NCI-H146 treated with DMSO at 0.1 percent for 48 hours (cell line): ENCODE data around the gene ZIC4.

Experiments
- DNase-seq: peaks from one replicate; lab custom pipeline; 2025; ENCODE audit not compliant: unreplicated experiment; lab: John Stamatoyannopoulos, UW

ZIC4 gene

DNA sequence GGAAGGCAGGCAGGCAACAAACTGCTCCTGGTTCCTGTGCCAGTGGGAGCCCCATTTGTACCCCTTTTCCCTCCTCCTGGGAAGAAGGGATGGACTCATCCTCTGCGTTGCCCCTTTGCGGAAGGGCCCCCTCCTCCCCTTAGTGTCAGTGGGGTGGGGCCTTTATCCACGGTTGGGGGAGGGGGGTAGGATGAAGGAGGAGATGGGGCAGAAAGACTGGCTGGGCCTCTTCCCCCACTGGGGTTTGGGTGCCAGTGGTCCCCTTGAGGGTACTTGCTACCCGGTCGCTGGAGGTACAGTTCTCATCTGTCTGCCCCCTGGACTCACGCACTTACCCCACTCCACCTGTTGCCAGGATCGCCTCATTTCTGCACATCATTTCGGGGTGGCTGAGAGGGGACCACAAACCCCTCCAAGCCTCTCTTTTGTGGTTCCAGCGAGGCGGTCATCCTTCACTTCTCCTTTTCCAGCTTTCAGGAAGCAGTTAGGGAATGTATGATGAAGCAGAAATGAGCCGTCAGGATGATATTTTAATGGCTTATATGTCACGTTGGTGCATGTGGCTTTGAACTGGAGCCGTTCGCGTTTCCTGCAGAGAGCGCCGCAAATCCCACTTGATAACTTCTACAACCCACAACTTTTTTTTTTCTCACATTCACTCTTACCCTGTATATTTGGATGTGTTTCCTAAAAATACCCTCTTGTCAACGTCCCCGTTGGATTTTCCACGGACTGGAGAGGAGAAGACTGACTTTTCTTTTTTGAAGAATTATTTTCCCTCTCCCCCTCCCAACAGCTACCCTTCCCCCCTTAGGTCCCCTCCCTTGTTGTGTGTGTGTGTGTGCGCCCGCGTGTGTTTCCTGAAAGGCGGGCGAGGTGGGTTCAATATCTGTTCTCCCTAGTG, at the start of gene ZIC4:
TSS of gene ZIC4 (minus strand) at position 516 of the 904 bp plus-strand sequence. CDS start 3,746 bp downstream, outside the sequence.
- no peak for DNase-seq

DNA sequence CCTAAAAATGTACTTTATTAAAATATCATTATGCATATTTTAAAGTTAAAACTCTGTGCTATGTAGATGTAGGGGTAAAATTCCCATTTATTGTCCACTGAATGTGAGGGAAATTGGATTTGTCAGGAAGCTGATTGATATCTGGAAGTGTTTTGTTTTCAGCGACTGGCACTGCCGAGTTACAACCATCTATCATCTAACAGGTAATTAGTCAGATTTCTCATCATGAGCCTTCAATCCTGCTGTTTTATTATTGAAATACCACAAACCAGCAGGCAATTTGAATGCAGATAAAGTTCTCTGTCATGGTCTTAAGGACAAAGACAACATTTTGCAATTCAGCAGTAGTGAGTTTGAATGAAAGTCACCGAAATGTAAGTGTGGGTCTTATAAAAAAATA, 43.3 kb upstream of the ZIC4 start:
- no peak for DNase-seq

DNA sequence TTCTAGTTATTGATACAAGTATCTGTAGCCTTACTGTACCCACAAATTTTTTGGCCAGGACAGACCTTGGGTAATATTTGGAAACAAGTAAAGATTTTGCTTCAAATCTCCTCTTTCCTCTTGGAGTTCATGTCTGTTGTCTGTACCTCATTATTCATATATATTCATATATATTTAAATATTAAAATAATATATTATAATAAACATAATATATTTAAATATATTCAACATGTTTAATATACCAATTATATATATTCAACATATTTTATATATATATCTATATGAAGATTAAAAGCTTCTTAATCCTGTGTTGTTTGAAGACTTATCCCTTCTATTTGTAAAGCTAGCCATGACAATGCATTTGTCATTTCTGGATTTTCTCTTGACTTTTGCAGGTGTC, 40.9 kb upstream of the ZIC4 start:
- no peak for DNase-seq

DNA sequence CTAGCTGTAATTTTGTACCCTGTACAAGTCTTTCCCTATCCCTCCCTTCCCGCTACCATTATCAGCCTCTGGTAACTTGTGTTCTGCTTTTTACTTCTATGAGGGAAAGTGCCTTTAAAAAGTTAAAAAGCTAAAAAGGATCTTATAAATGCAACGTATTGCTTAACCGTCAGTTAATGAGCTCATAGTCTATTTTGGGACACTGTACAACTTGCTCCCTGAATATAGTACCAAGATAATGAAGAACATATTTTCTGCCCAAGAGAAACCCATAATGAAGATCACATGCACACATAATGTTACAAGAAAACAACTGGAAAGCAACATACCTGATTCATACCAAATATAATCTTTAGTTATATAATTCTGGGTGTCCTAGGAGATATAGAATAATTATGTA, 25.4 kb upstream of the ZIC4 start:
- DNase-seq, result no peak

DNA sequence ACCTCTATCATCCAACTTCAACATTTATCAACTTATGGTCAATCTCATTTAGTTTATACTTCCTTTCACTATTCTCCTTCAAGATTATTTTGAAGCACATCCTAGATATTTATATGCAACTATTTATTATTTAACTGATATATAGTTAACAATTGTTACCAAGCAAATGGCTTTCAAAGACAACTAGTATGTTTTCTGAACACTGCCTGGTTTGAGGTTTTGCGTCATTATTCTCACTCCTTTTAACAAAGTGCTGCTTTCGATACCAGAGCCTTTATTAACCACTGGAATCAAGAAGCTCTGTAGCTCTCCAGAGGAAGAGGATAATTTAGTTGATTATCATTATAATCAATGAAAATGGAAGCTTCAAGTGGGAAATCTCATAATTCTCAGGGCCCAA, 22.4 kb upstream of the ZIC4 start:
- DNase-seq, result no peak

DNA sequence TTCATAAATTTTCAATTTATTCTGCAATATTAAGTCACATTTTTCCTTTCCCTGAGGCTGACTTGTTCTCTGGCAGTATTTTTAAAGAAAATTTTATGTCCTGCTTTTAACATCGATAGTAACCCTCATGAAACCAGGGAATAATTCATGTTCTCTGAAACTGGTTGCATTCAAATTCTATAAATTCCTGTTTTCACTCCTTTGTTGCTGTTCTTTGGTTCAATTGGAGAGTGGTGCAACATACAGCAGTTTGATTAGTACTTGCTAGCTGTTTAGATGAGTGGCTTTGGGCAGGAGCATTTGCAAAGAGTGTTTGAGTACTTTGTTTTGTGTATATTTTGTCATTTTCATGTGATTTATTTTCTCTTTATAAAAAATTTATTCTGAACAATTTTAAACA, 22.0 kb upstream of the ZIC4 start:
- DNase-seq, result no peak

DNA sequence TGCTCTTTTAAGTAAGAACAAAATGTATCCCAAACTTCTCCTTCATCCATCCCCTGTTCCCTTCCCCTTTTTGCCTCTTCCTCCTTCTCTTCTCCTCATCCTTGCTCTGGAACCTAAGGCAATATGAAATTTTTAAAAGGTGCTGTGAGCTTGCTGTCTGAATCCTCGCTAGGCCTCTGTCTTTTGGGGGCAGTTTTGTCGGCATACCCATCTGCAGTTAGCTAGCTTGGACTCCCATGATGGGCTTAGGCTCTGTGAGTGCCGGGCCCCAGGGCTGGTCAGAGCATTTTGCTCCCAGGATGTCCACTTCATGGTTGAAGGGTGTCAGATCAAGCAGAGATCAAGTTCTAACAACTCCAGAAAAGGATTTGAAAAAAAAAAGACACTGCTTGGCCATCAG, 21.4 kb upstream of the ZIC4 start:
- DNase-seq, result no peak

DNA sequence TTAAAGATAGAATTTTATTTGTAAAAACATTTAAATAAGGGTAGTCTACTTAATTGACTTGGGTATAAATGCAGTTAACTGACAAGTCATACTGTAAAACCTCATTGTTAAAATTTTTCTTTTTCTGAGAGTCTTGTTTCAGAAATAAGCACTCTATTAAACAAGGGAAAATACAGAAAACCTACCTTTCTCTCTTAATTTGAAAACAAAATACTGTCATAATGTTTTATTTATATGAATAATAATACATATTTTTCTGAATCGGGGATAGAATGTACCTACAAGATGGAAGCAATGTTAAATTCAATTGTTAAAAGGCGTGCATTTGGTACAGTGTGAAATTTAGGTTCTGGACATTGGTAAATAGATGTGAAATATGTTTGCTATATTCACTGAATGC, 20.6 kb upstream of the ZIC4 start:
- no peak for DNase-seq

DNA sequence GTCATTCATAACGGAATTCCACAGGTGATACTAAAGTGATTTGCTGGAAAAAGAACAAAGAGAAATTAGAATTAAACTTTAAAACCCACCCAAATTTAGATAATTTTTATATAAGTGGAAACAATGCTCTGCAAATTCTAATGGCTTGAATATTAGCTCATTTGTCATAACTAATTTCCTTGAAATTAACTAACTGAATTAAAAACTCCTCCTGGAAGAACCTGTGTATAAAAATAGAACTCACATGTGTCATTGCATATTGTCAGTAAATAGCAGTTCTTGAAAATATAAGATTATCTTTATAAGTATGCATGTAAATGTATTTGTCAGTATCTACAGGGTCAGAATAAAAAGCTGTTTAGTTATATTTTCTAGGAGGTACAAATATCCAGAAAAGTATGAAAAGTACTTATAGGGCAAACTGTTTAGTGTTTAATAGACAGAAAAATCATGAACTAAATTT, 19.1 kb upstream of the ZIC4 start:
- no peak for DNase-seq

DNA sequence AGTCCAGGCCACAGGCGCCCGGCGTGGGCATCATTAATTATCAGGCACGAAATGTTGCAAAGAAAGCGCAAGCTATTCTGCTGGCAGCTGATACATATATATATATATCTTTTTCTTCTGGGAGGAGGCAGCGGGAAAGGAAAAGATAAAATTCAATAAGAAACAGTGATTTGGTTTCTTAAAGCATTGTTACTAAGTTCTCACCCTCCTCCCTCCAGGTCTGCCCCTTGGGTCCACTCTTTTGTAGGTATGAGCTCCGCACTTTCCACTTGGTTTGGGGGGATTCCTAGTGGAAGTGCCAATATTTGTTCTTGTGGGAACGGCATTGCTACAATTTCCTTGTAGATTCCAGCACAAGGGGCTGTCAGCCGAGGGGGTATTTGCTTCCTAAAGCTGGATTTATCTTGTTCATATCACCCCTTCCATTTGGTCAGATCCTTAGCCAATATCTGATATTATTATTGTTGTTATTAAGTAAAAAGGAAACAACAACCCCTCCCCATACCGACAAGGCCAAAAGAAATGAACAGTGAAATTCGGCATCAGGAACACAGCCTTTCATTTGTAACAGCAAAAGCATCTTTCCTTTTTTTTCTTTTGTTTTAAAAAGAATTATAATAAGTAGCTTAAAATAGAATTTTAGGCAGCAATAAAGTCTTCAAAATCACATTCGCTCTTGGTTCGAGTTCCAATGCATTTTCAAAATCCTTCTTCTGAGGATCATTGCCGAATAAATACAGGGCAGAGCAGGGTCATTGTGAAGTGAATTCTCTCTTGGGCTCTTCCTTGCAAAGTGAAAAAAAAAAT, 18.4 kb upstream of the ZIC4 start:
- DNase-seq, result no peak

DNA sequence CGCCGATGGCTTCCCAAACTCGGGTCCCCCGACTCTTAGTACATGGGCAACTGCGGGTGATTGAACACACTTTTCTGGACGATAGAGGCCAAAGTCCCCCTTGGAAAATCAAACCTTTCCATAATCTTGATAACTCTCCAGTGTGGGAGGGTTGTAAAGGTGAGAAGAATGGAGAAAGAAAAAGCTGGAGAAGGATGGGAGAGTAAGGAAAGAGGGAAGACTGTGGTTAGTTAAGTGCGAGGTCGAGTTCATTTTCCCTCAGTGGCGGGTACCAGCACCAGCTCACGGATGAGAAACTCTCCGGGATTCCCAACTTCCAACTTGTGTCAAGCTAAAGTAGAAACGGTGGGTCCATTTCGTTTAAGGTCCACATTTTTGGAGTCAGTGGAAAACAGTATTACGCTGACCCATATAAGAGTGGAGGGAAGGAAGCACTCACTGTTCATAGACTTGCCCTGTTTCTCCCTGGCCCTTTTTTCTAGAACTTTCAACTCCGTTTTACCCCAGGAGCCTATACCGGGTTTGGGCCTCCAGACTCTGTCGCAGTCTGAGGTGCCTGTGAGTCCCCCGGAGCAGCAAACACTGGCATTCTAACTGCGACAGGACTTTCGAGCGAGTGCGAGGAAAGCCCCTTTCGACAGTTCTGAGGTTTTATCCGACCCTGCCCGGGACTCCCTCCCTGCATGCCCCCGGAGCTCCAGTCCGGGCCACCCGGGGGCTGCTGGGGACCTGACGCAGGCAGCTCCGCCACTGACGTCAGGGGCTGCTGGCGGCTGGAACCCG, 17.6 kb upstream of the ZIC4 start:
- DNase-seq, result no peak

DNA sequence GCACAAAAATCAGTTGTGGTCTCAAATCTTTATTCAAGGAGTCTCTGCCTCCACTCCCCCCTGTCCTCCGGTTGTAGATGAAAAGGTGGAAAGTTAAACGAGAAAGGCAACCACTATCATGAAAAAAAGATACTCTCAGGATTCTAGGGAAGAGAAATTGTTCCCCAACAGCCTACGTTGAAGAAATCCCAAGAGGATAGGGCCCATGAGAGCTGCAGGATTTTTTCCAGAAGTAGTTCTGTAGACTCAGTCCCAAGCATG, 17.1 kb upstream of the ZIC4 start:
- DNase-seq, result no peak

DNA sequence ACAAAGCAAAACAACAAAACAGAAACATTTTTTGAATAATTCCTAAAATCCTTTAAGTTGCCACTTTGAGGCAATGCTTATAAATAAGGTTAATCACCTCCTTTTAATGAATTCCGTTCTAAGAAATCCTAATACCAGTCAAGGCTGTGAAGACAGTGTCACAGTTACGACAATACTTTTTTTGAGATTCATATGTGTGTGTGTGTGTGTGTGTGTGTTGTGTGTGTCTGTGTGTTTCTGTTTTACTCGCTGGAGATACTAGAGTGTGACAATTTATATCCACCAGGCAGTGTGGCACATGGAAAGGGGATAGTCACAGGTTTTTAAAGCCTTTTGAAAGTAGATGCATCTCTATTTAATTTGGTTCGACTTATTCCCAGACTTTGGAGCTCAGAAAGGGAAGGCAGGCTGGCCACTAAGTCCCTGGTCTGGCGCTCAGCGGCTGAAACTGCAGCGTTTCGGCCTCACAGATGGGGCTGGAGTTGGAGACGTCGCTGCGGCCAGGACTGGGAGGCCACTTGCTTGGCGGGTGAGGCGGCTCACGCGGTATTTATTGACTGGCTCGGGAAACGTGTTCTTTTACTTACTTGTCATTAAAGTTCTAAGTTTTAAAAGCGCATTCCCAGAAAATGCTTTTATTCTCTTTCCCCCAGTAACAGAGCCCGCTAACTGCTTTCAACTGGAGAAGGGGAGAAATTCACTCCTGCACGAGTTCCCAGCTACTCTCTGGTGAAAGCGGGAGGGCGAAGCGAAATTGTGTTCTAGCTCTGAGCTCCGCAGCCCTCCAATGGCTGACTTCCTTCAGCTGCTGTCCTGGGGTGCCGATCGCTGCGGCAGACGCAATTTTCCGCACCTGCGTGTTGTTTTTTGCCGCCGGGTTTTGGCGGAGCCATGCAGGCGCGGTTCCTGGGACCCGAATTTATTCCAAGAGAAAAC, 16.5 kb upstream of the ZIC4 start:
- DNase-seq, result no peak

DNA sequence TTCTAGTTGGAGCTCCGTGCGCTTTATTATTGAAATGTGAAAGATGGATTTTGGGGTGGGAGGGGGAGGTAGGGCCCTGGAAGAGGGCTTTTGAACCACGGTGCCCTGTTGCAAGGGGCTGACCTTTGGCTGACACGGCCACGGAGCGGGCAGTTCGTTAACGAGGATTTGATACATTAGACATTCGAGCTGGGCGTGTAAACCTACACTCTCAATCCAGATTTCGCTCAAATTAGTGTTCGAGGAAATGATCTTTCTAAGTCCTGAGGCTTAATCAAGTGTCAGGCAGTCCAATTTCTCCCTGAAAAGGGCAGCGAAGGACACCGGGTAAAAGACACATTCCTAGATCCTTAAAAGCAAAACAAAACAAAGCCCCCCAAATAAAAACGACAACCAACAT, 15.9 kb upstream of the ZIC4 start:
- no peak for DNase-seq

DNA sequence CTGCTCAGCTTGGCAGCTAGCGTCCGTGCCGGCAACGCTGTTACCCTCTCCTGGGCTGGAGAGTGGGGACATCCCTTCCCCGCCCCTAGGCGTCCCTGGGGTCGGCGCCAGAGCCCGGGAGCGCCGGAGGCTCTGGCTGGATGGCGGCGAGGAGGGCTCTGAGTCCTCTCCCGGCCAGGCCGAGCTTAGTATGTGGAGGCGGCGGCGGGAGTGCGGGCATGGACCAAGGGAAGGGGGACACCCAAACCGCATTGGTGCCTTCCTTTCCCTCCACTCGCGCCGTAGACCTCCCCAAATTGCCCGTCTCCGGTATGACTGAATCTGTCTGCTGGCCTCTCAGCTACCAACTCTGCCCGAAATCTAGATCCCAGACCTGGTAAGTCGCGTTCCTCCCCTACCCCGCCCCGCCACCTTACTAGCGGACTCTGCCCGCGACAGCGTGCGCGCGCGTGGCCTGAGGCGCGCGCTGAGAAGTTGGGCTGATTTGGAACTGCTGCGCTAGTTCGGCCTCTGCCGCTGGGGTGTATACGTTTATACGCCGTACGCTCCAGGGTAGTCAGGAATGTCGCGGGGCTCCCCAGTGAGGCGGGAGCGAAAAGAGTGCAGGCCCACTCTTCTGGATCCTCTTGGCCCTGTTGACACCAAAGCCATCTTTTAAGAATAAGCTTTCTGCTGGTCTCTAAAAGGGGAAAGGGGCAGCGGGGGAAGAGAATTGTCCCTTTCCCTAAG, 15.0 kb upstream of the ZIC4 start:
- no peak for DNase-seq

DNA sequence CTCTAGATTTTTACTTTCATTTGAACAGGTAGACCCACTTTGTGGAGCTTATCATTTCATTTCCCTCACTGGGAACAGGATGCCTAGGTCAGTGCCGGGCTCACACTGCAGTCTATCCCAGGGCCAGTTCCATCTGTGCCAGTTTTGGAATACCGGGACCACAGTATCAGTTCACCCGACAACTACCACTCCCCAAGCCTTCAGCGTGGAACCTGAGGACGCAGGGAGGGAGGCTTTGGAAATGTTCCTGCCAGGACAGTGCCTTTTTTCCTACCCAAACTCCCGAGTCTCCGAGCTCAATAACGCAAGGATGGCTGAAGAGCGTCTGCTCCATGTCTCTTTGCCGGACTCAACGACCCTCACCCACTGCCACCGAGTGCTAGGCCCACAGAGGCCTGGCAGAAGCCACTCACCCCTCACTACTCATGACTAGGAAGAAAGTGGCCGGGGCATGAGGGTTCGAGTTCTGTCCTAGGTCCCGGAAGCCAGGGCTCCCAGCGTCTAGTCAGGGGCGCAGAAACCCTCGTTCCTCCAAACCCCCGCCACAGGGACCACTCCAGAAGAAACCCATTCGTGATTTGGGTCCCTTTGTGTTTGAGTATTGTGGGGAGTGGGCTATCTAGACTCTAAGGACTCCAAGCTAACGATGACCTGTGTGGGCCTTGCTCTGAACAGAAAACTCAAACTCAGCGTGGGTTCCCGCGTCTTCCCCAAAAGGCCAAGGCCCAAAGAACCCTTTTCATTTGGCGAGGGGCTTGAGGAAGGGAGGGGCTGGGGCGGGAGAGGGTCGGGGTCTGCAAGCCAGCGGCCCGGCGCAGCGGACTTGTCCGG, 14.2 kb upstream of the ZIC4 start:
- DNase-seq, result no peak

DNA sequence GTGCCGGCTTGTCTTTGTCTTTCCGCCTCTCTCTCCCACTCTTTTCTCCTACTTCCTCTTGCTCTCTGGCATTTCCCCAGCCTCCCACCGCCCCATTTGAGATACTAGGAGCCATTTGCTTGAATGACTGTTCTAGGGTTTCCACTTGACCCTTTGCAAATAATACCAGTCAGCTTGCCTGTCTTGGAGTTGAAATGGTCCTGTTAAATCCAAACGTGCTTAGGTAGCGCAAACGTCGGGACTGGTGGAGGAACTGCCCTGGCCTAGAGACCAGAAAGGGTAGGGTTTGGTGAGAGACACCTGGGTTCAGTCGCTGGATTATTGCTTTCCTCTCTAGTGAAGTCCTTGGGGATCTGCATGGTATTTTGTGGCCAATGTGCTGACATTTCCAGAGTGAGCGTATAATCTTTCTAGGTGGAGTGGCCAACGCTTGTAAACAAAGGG, 13.5 kb upstream of the ZIC4 start:
- no peak for DNase-seq

DNA sequence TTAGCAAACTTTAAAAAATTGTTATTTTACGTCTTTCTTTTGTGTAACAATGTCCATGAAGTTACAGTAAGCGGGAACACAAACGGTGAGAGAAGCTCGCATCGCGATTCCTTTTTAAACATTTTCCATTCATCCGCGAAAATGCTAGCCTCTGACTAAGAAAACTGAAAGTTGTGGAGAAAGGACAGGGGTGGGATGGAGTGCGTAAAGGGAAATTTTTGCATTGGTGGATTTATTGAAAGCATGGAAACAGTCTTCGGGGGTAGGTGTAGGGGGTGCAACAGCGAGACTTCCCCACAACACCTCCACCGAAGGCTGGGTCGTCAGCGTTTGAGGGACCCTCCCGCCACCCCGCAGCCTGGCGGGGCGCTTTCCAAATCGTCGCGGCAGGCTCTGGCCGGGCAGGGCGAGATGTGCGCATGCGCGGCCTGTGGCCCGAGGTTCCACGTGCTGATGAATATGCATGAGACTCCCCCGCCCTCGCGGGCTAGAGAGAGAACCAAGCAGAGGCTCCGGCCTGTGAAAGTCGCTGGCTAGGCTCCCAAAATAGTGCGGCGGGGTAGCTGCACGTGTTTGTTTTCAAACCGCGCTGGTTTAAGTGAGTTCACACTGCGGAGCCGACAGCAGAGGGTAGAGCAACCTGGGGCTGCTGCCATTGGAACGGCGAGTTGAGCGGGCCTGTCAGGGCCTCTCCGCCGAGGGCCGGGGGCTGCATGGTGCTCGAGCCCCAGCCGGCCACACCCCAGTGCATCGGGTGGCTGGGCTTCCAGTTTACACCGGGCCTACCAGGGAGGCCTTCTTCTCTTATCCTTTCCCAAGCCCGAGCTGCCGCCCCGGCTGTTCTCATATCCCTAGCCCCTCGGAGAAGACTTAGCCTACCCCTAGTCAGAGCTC, 12.7 kb upstream of the ZIC4 start:
- no peak for DNase-seq
